ENCODE data around the gene CARD19. TPM values are rescaled to one million over a fixed set of nuclear protein-coding genes. Genes with fewer than 3 reads are reported as not detected.

Gene CARD19
- total RNA-seq, 1 experiment from 2014 or later, result 36.6 TPM

GRCh38 chr9:93123561-93124283 lies 27.7 kb downstream of the CARD19 start:
- intact Hi-C loops (cut with micrococcal nuclease), result no loop called here
- POLR2A ChIA-PET, result no interaction called here
- BruUV-seq (replicated peaks), result no TSS peak
- no peak for DNase-seq (ENCODE audit: unreplicated experiment)
- H3K4me3 Mint-ChIP-seq (ENCODE audit: unreplicated experiment), result no peak overlapping the region
- no peak for TF ChIP-seq CTCF (IDR thresholded peaks at IDR 0.05; ENCODE audit: unreplicated experiment)
- peaks cover 22% of the 10 kb centered on the region for H3K4me1 Mint-ChIP-seq (ENCODE audit: insufficient read depth, unreplicated experiment)
- H3K27ac Mint-ChIP-seq (ENCODE audit: low read depth, unreplicated experiment), result no peak overlapping the region
- CTCF ChIA-PET, result interaction anchor here (1.1 kb wide), 1 partner anchor 15 kb away, joined by 4 read pairs; no protein-coding TSS in a partner anchor
- H3K27me3 Mint-ChIP-seq (ENCODE audit: insufficient read depth, unreplicated experiment), result no peaks in the 10 kb centered on the region
- peaks cover 64% of the 10 kb centered on the region for H3K36me3 Mint-ChIP-seq (ENCODE audit: insufficient read depth, unreplicated experiment)
- no peaks in the 10 kb centered on the region for H3K9me3 Mint-ChIP-seq (ENCODE audit: unreplicated experiment)

DNA sequence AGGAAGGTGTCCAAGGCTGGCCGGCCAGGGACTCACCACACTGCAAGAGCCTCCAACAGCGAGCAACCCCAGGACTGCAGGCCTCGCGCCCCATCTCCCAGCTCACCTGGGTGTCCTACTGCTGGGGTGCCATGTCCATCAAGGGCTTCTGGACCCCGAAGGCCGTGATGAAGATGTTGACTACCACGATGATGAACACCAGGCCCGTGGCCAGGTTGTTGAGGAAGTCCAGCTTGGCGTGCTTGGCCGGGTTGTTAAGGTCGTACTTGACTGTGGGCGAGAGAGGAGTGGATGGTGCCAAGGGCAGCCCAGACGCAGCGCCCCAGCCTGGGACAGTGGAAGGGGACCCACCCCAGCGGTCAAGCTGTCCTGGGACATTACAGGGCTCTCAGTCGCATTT lies 28.8 kb downstream of the CARD19 start:
- CTCF ChIA-PET, result interaction anchor here (0.6 to 1.2 kb wide), 3 partner anchors 15 to 174 kb away, joined by 3 to 4 read pairs (median 3); no protein-coding TSS in a partner anchor
- BruUV-seq (replicated peaks), result no TSS peak
- H3K9me3 Mint-ChIP-seq (ENCODE audit: unreplicated experiment), result no peaks in the 10 kb centered on the region
- no peak overlapping the region for H3K4me3 Mint-ChIP-seq (ENCODE audit: unreplicated experiment)
- no peak for TF ChIP-seq CTCF (IDR thresholded peaks at IDR 0.05; ENCODE audit: unreplicated experiment)
- H3K36me3 Mint-ChIP-seq (ENCODE audit: insufficient read depth, unreplicated experiment), result peaks cover 65% of the 10 kb centered on the region
- peaks cover 16% of the 10 kb centered on the region for H3K4me1 Mint-ChIP-seq (ENCODE audit: insufficient read depth, unreplicated experiment)
- no peak for DNase-seq (ENCODE audit: unreplicated experiment)
- H3K27me3 Mint-ChIP-seq (ENCODE audit: insufficient read depth, unreplicated experiment), result no peaks in the 10 kb centered on the region
- intact Hi-C loops (cut with micrococcal nuclease), result no loop called here
- POLR2A ChIA-PET, result interaction anchor here (1.0 kb wide), 1 partner anchor 9 kb away, joined by 3 read pairs; the partner anchor contains the start of gene NINJ1
- no peak overlapping the region for H3K27ac Mint-ChIP-seq (ENCODE audit: low read depth, unreplicated experiment)

- peaks cover 59% of the 10 kb centered on the region for H3K36me3 Mint-ChIP-seq (ENCODE audit: insufficient read depth, unreplicated experiment)
- DNase-seq (ENCODE audit: unreplicated experiment), result no peak
- H3K27me3 Mint-ChIP-seq (ENCODE audit: insufficient read depth, unreplicated experiment), result no peaks in the 10 kb centered on the region
- POLR2A ChIA-PET, result interaction anchor here (1.0 kb wide), 1 partner anchor 9 kb away, joined by 3 read pairs; the partner anchor contains the start of gene NINJ1
- CTCF ChIA-PET, result interaction anchor here (0.6 to 1.2 kb wide), 3 partner anchors 16 to 173 kb away, joined by 3 read pairs; no protein-coding TSS in a partner anchor
- no TSS peak for BruUV-seq (replicated peaks)
- TF ChIP-seq CTCF (IDR thresholded peaks at IDR 0.05; ENCODE audit: unreplicated experiment), result no peak
- H3K4me1 Mint-ChIP-seq (ENCODE audit: insufficient read depth, unreplicated experiment), result peaks cover 10% of the 10 kb centered on the region
- no peak overlapping the region for H3K27ac Mint-ChIP-seq (ENCODE audit: low read depth, unreplicated experiment)
- no peaks in the 10 kb centered on the region for H3K9me3 Mint-ChIP-seq (ENCODE audit: unreplicated experiment)
- no peak overlapping the region for H3K4me3 Mint-ChIP-seq (ENCODE audit: unreplicated experiment)
- intact Hi-C loops (cut with micrococcal nuclease), result no loop called here
Measured at GRCh38 chr9:93125331-93125894, 29.4 kb downstream of the CARD19 start.

DNA sequence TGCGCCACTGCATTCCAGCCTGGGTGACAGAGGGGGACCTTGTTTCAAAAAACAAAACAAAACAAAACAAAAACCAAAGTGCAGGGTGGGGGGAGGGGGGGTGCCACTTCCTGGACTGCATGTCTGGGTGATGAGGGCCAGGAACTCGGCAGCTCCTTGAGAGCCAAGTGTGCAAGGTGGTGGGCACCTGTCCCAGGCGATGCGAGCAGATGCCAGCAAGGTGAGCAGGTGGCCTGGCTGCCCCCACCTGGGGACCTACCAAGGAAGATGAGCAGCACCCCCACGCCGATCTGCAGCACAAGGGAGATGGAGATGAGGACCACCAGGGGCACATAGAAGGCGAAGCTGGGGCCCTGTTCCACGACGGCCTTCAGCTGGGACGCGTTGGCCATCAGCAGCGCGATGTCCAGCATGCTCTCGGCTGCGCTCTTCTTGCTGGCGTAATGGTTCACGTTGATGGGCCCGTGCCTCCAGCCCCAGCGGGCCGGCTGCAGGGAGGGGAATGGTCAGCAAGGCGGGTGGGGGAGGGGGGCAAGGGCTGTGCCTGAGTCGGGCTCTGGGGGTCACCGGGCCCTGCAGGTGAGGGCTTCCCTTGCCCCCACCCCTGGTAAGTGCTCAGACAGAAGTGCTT lies 30.2 kb downstream of the CARD19 start:
- no peak for DNase-seq (ENCODE audit: unreplicated experiment)
- Mint-ChIP-seq H3K36me3 (ENCODE audit: insufficient read depth, unreplicated experiment) (peaks cover 62% of the 10 kb centered on the region), H3K27ac (ENCODE audit: low read depth, unreplicated experiment) (no peak overlapping the region), H3K27me3 (ENCODE audit: insufficient read depth, unreplicated experiment) (no peaks in the 10 kb centered on the region), H3K4me3 (ENCODE audit: unreplicated experiment) (no peak overlapping the region), H3K9me3 (ENCODE audit: unreplicated experiment) (no peaks in the 10 kb centered on the region), H3K4me1 (ENCODE audit: insufficient read depth, unreplicated experiment) (peaks cover 7% of the 10 kb centered on the region)
- no TSS peak for BruUV-seq (replicated peaks)
- intact Hi-C loops (cut with micrococcal nuclease), result no loop called here
- no peak for TF ChIP-seq CTCF (IDR thresholded peaks at IDR 0.05; ENCODE audit: unreplicated experiment)
- ChIA-PET CTCF (interaction anchor here (0.7 to 1.2 kb wide), 3 partner anchors 17 to 61 kb away, joined by 3 read pairs; no protein-coding TSS in a partner anchor), POLR2A (no interaction called here)
